Stomach (tissue), 4 donors: ENCODE results near the gene BCAS3.

Experiments used
- CTCF ChIP-seq, 7 experiments: fragments of 450-650 bp in 4 of 7; fragments of 200-600 bp in 3 of 7; sonication (generic) in 3 of 7; IDR thresholded peaks; one replicate each; pipeline ENCODE4 v1.5.1; 2016 to 2019; ENCODE audit warnings: antibody characterized with exemption in 7 of 7, control low read depth in 2 of 7, mild to moderate bottlenecking in 1 of 7
- POLR2A ChIP-seq, 4 donors: fragments of 450-650 bp; IDR thresholded peaks; one replicate each; pipeline ENCODE4 v1.6.1; 2016; ENCODE audit warnings: antibody characterized with exemption in 4 of 4, control low read depth in 2 of 4, mild to moderate bottlenecking in 1 of 4, moderate library complexity in 1 of 4
- POLR2AphosphoS5 ChIP-seq, 3 donors: sonication (generic); formaldehyde crosslinking; IDR thresholded peaks; one replicate each; pipeline ENCODE4 v1.6.1; 2016; ENCODE audit warnings: antibody characterized with exemption in 3 of 3

- TF ChIP-seq POLR2AphosphoS5 (IDR thresholded peaks at IDR 0.05) (no peak), CTCF (IDR thresholded peaks at IDR 0.05) (no peak), POLR2A (IDR thresholded peaks at IDR 0.05) (no peak)
Observed at GRCh38 chr17:61212655-61213054, 535.0 kb downstream of the BCAS3 start.
